RCC 7860 (cell line): ENCODE measurements around the gene CDH20.

Experiments
- DNase-seq: peaks from one replicate; pipeline ENCODE4 v3.0.0-alpha.2; 2015; ENCODE audit warnings: low spot score
- FAIRE-seq: peaks from 2 replicates; lab custom pipeline; 2012; peaks lifted over from hg19 to GRCh38; lab: Jason Lieb, UNC

Gene CDH20

GRCh38 chr18:61570070-61570469 lies 236.8 kb downstream of the CDH20 start:
- DNase-seq (no peak), FAIRE-seq (no peak)

- no peak for FAIRE-seq
- DNase-seq, result no peak
Observed at GRCh38 chr18:61572084-61572655, 238.9 kb downstream of the CDH20 start.

DNA sequence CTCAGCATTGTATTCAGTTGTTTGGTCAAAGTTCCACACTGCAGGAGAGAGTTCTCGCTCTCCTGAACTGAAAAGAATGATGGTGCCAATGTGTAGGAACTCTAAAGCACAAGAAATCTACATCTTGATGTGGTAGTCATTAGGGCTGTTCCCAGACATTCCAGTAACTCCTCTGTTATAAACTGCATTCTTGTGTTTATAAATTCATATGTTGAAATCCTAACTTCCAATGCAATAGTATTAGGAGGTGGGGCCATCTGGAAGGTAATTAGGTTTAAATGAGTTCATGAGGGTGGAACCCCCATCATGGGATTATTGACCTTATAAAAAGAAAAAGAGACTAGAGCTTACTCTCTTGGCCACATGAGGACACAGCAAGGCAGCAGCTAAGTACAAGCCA lies 239.6 kb downstream of the CDH20 start:
- no peak for FAIRE-seq

DNA sequence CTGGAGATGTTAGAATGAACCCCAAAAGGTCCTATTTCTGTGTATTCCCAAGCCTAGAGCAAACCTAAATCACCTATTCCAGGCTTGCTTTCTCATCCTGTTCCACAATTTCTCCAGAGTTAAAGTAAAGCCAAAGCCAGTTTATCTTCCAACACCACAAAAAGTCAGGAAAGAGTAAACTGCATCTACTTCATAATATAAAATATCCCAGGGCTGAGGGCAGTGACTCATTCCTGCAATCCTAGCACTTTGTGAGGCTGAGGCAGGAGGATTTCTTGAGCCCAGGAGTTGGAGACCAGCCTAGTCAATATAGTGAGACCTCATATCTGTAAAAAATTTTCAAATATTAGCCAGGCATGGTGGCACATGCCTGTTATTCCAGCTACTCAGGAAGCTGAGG lies 241.4 kb downstream of the CDH20 start:
- DNase-seq (no peak), FAIRE-seq (peak; percentile 7)

More for the DNA sequence above, 239.6 kb downstream of the CDH20 start:
- DNase-seq, result no peak

- peak; percentile 32 for DNase-seq
- no peak for FAIRE-seq
Observed at GRCh38 chr18:61575419-61575818, 242.2 kb downstream of the CDH20 start.

DNA sequence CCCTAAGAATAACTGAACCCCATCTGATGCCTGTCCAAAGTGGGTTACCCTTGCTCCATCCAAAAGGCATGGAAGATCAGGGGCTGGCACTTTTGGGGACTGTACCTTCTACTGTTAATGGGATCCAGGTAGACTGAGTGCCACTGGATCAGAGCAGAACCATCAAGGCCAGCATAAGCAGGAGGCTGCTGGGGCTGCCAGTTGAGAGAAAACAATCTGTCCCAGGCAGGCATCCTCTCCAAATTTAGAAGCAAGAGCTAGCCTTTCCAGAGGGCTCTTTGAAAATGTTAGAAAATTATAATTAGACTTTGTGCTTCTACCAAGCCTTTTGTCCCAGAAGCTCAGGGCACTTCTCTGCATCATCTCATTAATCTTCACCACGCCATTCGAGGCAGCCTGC lies 245.6 kb downstream of the CDH20 start:
- DNase-seq, result no peak

DNA sequence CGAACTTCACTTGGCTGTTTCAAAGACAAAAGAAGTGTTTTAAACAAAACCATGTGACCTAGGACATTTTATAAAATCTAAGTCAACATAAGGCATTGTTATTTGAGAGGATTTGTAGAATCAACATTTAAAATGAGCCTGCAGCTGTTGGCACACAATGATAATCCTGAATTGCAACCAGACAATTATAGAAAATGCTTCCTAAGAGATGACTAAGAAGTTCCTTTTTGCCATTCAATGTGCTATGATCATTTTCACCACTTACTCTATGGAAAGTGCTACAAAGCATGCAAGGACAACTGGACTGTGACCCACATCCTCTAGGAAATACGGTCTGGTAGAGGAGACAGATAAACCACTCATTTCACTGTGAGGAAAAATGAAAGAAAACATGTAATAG lies 246.4 kb downstream of the CDH20 start:
- FAIRE-seq (no peak), DNase-seq (no peak)

More for the DNA sequence above, 245.6 kb downstream of the CDH20 start:
- FAIRE-seq, result no peak

- FAIRE-seq (no peak), DNase-seq (no peak)
Observed at GRCh38 chr18:61580046-61580445, 246.8 kb downstream of the CDH20 start.

GRCh38 chr18:61581578-61582201 lies 248.5 kb downstream of the CDH20 start:
- no peak for DNase-seq
- FAIRE-seq, result no peak

DNA sequence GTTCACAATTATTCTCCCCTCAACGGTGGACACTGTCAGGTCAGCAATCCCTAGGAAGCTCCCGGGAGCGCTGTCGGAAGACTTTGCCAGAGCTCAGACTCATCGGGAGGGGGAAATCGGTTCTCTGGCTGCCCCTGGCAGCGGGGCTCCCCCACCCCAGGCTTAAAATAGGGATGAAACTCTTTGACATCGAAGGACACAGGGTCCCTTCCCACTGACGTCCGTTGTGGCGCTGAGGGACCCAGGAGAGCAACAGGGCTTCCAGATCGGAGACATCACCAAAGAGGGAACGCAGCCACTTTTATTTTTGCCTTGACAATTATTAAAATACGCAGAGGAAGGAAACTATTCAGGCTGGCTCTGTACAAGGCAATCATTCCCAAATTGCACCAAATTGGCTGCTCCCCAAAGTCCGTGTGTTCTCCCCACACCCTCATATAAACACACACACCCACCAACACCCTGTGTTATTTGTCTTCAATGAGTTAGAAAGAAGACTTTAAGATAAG lies 249.0 kb downstream of the CDH20 start:
- FAIRE-seq, result no peak
- DNase-seq, result no peak

GRCh38 chr18:61583548-61583947 lies 250.3 kb downstream of the CDH20 start:
- no peak for FAIRE-seq
- DNase-seq, result no peak

- DNase-seq (no peak), FAIRE-seq (no peak)
Observed at GRCh38 chr18:61587865-61588264, 254.6 kb downstream of the CDH20 start.

- FAIRE-seq (no peak), DNase-seq (no peak)
Observed at GRCh38 chr18:61589053-61589723, 256.0 kb downstream of the CDH20 start.

GRCh38 chr18:61589724-61590065 lies 256.5 kb downstream of the CDH20 start:
- DNase-seq (peak; percentile 60), FAIRE-seq (no peak)

- DNase-seq, result no peak
- FAIRE-seq, result no peak
Observed at GRCh38 chr18:61591253-61591652, 258.0 kb downstream of the CDH20 start.

DNA sequence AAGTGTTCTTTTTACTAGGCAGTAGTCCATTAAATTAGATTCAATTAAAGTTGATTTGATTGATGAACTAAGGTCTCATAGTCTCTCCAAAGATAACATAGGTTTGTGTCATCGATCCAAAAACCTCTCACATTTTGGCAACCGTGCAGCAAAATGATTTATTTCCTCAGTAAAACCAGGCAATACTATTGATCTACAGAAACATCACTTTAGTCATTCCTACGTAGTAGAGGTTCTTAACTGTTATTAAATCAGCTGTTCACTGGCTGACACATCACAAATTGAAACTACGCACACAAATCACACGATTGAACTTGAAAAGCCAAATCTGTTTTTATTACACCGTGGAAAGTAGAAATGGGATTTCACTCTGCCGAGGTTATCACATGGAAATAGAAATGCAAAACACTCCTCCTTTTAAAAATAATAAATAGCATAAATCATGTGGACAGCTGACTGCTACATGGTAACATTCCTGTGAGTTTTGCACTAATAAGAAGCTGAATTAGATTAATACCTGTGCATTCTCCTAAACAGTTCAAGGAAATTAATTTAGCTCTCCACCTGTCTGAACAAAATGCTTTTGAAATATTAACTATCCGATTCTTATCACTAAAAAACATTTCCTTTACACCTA lies 262.5 kb downstream of the CDH20 start:
- DNase-seq, result no peak
- FAIRE-seq, result no peak

DNA sequence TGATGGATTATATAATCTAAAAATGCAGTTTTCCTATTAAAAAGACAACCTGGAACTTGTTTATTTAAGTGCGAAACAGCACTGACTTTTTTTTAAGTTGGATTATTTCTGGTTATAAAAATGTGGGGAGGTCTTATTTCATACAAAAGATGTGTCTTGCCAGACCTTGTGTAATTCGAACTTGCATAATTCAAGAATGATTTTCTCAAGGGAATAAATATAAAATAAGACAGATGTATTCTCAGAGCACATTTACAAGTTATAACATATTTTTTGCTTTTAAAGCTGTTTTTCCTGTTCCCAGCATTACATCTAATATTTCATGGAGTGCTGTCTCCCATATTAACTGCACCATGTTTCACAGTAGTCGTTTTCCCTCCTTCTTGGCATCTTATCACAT lies 263.1 kb downstream of the CDH20 start:
- no peak for FAIRE-seq

DNA sequence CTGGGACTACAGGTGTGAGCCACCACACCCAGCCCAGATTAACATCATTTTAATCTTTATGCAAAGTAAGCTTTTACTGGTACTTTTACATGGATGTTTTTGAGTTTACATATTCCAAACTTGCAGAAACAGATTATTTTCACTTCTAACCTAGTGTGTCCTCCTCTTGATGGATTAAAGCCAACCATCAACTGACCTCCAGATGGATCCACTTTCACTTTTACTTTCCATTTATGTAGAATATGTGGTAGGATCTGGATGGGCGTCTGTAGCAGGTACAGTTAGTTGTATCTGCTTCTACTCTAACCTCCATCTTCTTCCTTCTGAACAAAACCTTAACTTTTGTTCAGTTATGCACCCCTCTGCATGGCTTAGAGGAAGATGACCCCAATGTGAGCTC lies 264.1 kb downstream of the CDH20 start:
- FAIRE-seq (no peak), DNase-seq (no peak)

More for the DNA sequence above, 263.1 kb downstream of the CDH20 start:
- DNase-seq, result no peak

DNA sequence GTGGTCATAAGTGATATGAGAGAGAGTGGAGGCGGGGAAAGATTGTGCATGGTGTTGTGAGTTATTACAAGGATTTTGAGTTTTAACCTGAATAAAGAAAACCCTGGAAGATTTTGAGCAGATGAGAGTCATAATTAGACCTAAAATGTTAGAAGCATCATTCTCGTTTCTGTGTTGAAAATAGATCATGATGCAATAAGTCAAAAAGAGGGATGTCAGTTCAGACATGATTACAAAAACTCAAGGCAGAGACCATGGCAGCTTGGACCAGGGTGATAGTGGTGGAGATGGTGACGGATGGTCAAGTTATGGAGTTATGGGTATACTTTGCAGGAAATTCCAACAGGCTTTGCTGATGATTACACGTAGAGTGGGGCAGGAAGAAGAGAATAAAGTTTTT lies 267.2 kb downstream of the CDH20 start:
- DNase-seq, result no peak
- FAIRE-seq, result no peak

DNA sequence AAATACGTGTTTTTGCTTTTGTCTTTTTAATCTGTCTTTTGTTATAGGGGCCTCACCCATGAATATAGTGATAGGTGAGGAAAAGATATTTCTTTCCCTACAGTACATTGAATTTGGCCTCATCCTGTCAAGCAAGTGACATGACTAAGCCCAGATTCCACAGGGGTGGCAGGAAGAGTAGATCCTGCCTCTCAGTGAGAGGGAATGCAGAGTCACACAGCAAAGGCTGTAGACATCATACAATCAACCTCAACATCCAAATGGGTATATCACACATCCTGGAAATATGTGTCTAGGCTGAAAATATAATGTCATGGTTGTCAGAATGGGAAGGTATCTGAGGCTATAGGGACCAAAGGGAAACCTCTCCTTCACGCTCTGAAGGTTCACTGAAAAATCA lies 269.6 kb downstream of the CDH20 start:
- FAIRE-seq, result no peak
- DNase-seq, result peak; percentile 52
